Activated naive CD4-positive, alpha-beta T cell treated with anti-CD3 and anti-CD28 coated beads, Interleukin-2, amount 50 U/mL, for 72 hours (primary cell): ENCODE results near the gene MSL3. TPM values are rescaled to one million over a fixed set of nuclear protein-coding genes. Genes with fewer than 3 reads are reported as not detected.
A peak's percentile ranks its signal among the peaks of the same experiment; 100 is the strongest.

ENCODE experiments used
- ATAC-seq, 2 donors: fragments of 150-1000 bp; cut with Tn5 transposase; 2 replicates each; pipeline ENCODE4 v1.10.0; 2021; ENCODE audit warnings: mild to moderate bottlenecking in 2 of 2, moderate library complexity in 2 of 2
- DNase-seq, 2 donors: peaks; one replicate each; pipeline ENCODE4 v3.0.0; 2021 to 2022; ENCODE audit warnings: low spot score in 2 of 2
- H3K27ac Mint-ChIP-seq, 2 donors: one replicate each; pipeline ENCODE4 v1.8.0; 2022; ENCODE audit warnings: mild to moderate bottlenecking in 2 of 2, mixed read lengths in 2 of 2
- H3K36me3 Mint-ChIP-seq, 2 donors: one replicate each; pipeline ENCODE4 v1.8.0; 2022; ENCODE audit warnings: mixed read lengths in 2 of 2
- H3K9me3 Mint-ChIP-seq, 2 donors: one replicate each; pipeline ENCODE4 v1.8.0; 2022; ENCODE audit warnings: mixed read lengths in 2 of 2
- total RNA-seq, 2 donors: library from RNA; stranded (reverse); gene quantifications; one replicate each; pipeline ENCODE4 v1.2.3, GENCODE V29; 2022

The MSL3 gene, protein sequence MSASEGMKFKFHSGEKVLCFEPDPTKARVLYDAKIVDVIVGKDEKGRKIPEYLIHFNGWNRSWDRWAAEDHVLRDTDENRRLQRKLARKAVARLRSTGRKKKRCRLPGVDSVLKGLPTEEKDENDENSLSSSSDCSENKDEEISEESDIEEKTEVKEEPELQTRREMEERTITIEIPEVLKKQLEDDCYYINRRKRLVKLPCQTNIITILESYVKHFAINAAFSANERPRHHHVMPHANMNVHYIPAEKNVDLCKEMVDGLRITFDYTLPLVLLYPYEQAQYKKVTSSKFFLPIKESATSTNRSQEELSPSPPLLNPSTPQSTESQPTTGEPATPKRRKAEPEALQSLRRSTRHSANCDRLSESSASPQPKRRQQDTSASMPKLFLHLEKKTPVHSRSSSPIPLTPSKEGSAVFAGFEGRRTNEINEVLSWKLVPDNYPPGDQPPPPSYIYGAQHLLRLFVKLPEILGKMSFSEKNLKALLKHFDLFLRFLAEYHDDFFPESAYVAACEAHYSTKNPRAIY
- 10 to 100 TPM; 38.4 to 72.3 TPM for total RNA-seq

- Mint-ChIP-seq H3K9me3 (no peaks in the 10 kb centered on the region), H3K36me3 (peaks cover 23 to 25% of the 10 kb centered on the region in 2 donors), H3K27ac (peak within 1 kb of the TSS; percentile 94 to 100)
- DNase-seq (peak; percentile 51 to 60), ATAC-seq (peak; percentile 36 to 61)
Measured at GRCh38 chrX:11757719-11758399, at the start of gene MSL3. Gene MSL3 (plus strand): TSS chrX:11758237. CDS start chrX:11758264, 27 bp downstream.

GRCh38 chrX:11722304-11722703 is 35.7 kb upstream of the MSL3 start:
- Mint-ChIP-seq H3K27ac (no peak overlapping the region), H3K36me3 (no peaks in the 10 kb centered on the region), H3K9me3 (no peaks in the 10 kb centered on the region)
- ATAC-seq (no peak), DNase-seq (no peak)

DNA sequence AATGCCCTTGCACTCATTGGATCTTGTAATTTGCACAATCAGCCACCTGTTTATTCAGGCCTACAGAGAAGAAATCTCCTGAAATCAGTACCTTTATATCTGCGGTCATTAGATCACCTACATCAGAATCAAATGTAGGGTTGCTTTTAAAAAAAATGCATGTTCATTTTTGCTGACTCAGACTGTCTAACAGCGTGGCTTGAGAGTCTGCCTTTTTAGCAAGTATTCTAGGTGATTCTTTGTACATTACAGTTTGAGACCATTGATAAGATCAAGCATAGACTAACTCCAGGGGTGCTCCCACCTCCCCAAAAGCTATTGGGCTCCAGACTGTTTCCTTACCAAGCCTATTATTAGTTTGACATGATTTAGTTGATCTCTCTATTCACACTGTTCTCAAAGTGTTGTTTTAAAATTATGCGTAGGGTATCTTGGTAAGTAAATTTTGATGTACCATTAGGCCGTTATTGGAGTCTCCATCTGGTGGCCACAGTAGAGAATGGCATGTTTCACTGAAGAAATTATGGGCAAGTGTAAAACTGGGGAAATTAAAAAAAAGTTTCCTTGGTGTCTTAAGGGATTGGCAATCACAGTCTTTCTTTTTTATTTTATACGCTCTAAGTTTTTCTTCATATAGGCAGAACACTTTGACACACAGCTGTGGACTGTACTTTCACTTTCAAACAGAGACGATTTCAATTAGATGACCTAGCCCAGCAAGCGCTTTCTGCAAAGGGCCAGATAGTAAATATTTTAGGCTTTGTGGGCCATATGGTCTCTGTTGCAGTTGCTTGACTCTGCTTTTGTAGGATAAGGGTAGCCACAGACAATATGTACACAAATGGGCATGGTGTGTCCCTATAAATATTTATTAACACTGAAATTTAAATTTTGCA is 33.7 kb upstream of the MSL3 start:
- Mint-ChIP-seq H3K27ac (no peak overlapping the region), H3K36me3 (no peaks in the 10 kb centered on the region), H3K9me3 (no peaks in the 10 kb centered on the region)
- DNase-seq (no peak), ATAC-seq (no peak)

DNA sequence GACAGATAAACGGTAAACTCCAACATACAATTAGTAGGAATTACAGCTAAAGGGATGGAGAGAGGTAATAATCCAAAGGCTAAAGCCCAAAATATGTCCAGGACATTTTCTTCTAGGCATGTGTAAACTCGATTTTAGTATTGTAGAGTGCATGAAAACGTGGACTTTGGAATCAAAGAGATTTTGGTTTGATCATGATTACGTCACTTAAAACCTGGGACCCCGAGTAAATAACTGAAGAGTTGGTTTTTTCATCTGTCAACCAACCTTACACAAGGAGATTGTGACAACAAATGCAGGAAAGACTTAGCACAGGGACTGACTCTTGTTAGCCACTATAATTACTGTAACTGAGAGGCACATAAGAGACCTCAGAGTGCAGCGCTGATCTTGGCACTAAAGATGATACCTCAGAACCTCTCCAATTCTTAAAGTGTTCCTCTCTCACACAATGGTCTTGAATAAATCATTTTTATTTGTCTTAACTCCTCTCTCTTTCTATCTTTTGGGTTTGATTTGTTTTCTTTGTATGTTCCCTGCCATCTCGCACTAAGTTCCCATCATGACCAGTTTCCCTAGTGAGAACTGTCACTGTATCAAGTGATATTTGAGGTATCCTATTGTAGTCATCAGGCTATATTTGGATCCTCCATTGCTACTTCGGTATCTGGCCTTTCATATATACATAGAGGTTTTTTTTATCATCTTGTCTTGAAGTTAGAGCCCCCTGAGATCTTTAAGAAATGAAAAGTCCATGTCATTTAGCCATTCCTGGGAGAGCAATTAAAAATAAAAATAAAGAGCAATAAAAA is 32.2 kb upstream of the MSL3 start:
- Mint-ChIP-seq H3K36me3 (no peaks in the 10 kb centered on the region), H3K27ac (no peak overlapping the region), H3K9me3 (no peaks in the 10 kb centered on the region)
- ATAC-seq (no peak), DNase-seq (no peak)

GRCh38 chrX:11728556-11728955 is 29.5 kb upstream of the MSL3 start:
- H3K9me3 Mint-ChIP-seq, result no peaks in the 10 kb centered on the region
- H3K27ac Mint-ChIP-seq, result no peak overlapping the region
- no peaks in the 10 kb centered on the region for H3K36me3 Mint-ChIP-seq
- ATAC-seq (no peak), DNase-seq (no peak)

DNA sequence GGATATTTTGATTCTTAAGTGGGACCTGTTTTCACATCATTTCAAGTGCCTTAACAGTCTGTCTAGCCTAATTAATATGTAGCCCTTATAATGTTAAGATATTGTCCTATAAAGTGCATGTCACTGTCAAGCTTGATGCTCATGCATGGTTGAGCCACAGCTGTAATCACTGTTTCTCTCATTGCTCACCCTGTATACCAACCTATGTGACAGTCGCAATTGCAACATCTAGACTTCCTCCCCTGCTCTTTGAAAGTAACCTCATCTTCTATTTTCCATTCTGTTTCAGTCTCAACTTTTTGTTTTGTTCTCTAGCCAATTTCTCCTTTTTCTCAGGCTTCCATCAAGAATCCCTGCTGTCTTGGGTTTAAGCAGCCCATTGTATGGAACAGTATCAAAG is 24.4 kb upstream of the MSL3 start:
- Mint-ChIP-seq H3K36me3 (no peaks in the 10 kb centered on the region), H3K27ac (no peak overlapping the region), H3K9me3 (no peaks in the 10 kb centered on the region)
- no peak for DNase-seq
- no peak for ATAC-seq

DNA sequence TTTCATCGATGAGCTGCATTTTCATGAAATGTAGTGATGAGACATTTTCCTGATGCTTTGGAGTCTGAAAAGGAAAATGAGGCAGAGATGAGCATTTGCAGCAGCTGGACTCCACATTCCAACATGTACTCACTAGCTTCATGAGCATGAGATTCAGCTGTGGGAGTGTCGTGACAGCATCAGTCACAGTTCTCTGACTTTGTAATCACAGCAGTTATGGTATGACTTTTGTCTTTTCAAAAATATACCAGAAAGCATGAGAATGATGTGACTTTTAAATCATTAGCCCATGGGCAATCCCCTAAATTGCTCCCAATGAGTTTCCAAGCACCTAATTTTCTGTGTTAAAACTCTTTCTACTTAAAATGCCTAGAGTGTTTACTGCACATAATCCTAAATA is 18.3 kb upstream of the MSL3 start:
- ATAC-seq (no peak), DNase-seq (no peak)
- Mint-ChIP-seq H3K27ac (no peak overlapping the region), H3K36me3 (no peaks in the 10 kb centered on the region), H3K9me3 (no peaks in the 10 kb centered on the region)

DNA sequence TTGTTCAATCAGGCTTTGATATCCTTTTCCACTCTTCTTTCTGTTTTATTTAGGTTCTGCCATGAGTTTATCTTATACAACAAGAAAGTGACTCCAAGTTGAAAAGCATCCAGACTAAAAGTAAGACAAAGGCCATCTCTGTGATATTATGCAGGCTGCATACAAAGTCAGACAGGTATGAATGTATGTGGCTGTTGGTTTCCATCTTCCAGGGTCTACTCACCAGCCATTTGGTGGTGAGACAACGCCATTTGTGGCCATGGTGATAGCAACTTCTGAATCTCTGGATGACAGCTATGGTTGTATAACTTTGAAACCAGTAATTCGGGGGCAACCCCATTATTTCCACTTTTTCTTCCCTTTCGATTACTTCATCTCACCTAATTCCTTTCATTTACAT is 17.2 kb upstream of the MSL3 start:
- no peak for DNase-seq
- Mint-ChIP-seq H3K27ac (no peak overlapping the region), H3K36me3 (no peaks in the 10 kb centered on the region), H3K9me3 (no peaks in the 10 kb centered on the region)
- peak in 1 of 2 donors; percentile 59 for ATAC-seq

DNA sequence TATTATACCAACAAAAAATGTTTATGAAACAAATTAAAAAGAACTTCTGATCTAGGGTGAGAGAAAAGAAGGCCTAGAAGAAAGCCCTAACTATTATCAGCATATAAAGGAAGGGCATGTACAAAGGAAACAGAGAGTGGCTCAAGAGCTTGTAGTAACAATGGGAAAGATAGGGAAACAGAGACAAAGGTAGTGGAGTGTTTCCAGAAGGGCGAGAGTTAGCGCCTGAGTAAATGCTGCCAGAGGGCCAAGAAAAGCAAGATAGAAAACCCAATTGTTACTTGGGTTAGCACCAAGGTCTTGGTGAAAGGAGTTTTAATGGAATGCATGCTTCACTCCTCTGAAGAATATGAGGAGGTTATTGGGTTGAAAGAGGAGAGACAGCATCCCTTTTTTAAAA is 16.5 kb upstream of the MSL3 start:
- no peaks in the 10 kb centered on the region for H3K36me3 Mint-ChIP-seq
- no peak for DNase-seq
- H3K9me3 Mint-ChIP-seq, result no peaks in the 10 kb centered on the region
- no peak for ATAC-seq
- no peak overlapping the region for H3K27ac Mint-ChIP-seq

- DNase-seq, result no peak
- no peak for ATAC-seq
- no peaks in the 10 kb centered on the region for H3K9me3 Mint-ChIP-seq
Measured at GRCh38 chrX:11745881-11746280, 12.2 kb upstream of the MSL3 start.

DNA sequence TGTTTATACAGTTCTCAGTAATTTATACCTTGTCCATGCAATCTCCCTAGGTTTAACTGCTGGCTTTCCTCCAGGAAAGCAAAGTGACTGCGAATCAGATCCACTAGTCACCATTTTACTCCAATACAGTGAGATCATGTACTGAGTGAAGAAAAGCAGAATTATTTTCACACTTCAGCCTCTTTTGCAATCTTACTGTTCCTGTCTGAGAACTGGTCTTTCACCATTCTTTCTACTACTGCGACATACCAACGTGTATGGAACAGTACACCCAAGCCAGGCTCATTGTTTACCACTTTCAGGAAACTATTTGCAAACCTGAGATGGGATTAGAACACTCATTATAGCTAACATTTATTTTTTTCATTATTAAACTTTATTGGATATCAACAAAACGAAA is 8.0 kb upstream of the MSL3 start:
- Mint-ChIP-seq H3K36me3 (no peaks in the 10 kb centered on the region), H3K9me3 (no peaks in the 10 kb centered on the region), H3K27ac (no peak overlapping the region)
- ATAC-seq (no peak), DNase-seq (no peak)

More at GRCh38 chrX:11745881-11746280, 12.2 kb upstream of the MSL3 start:
- Mint-ChIP-seq H3K27ac (no peak overlapping the region), H3K36me3 (no peaks in the 10 kb centered on the region)

DNA sequence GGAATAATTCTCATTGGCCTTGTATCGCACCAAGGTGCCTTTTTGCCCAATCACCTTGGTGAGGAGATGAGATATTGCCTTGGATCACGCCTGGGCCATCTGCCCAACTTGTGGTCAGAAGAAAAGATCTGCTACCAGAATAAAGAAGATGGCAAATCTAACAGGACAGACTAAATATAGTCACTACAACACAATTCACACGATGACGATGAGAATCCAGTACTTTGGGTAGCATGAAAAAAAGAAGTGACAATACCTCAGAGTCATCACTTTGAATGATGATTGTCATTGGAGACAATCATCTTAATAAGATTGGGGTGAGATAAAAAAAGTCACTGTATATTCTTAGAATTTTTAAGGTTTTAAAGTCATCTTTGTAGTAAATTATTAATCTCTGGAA is 7.3 kb upstream of the MSL3 start:
- H3K27ac Mint-ChIP-seq, result no peak overlapping the region
- H3K36me3 Mint-ChIP-seq, result no peaks in the 10 kb centered on the region
- ATAC-seq (no peak), DNase-seq (no peak)
- no peaks in the 10 kb centered on the region for H3K9me3 Mint-ChIP-seq

DNA sequence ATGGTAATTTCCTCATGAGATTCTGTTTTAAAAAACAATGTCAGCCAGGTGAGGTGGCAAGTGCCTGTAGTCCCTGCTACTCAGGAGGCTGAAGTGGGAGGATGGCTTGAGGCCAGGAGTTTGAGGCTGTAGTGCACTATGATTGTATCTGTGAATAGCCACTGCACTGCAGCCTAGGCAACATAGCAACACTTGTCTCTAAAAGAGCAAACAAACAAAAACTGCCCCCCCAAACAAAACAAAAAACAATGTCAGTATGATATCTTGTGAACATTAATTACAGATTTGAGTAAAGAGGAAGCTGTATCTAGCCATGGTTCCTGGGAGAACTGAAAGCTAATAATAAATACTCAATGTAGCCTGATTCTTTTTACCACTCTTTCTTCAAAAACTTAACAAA is 6.8 kb upstream of the MSL3 start:
- DNase-seq (no peak), ATAC-seq (no peak)
- Mint-ChIP-seq H3K27ac (no peak overlapping the region), H3K36me3 (no peaks in the 10 kb centered on the region), H3K9me3 (no peaks in the 10 kb centered on the region)

DNA sequence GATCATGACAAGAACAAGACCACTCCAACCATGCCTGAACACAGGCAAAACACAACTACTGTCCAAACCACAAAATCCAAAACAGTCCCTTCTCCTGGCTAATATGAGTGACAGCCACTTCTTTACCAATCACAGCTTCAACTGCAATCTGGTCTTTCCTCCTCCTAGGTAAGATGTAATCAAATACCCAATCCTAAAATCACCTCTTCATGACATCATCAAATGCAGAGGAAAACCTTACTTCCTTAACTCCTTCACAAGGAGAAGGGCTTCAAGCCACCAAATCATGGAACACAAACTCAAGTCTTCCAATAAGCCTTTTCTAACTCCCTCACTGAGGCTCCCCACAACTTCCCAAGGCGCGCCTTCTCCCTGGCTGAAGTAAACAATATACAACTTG is 4.4 kb upstream of the MSL3 start:
- H3K36me3 Mint-ChIP-seq, result peaks cover 0 to 1% of the 10 kb centered on the region in 2 donors
- ATAC-seq (no peak), DNase-seq (no peak)
- no peak overlapping the region for H3K27ac Mint-ChIP-seq
- H3K9me3 Mint-ChIP-seq, result no peaks in the 10 kb centered on the region

- no peaks in the 10 kb centered on the region for H3K9me3 Mint-ChIP-seq
- DNase-seq (no peak), ATAC-seq (no peak)
Measured at GRCh38 chrX:11754958-11755645, 2.9 kb upstream of the MSL3 start.

GRCh38 chrX:11755724-11756123 is 2.3 kb upstream of the MSL3 start:
- peaks cover 1 to 9% of the 10 kb centered on the region in 2 donors for H3K36me3 Mint-ChIP-seq
- no peak for DNase-seq
- ATAC-seq, result no peak
- H3K9me3 Mint-ChIP-seq, result no peaks in the 10 kb centered on the region
- H3K27ac Mint-ChIP-seq, result no peak overlapping the region

More at GRCh38 chrX:11754958-11755645, 2.9 kb upstream of the MSL3 start:
- Mint-ChIP-seq H3K36me3 (peaks cover 0 to 9% of the 10 kb centered on the region in 2 donors), H3K27ac (no peak overlapping the region)
